ENCODE results near the gene SLMAP. TPM values are rescaled to one million over a fixed set of nuclear protein-coding genes. Genes with fewer than 3 reads are reported as not detected.

Gene SLMAP
- polyA plus RNA-seq, 1 of the 3 experiments (the other 2 are of a cell fraction), result 10.5 TPM

DNA sequence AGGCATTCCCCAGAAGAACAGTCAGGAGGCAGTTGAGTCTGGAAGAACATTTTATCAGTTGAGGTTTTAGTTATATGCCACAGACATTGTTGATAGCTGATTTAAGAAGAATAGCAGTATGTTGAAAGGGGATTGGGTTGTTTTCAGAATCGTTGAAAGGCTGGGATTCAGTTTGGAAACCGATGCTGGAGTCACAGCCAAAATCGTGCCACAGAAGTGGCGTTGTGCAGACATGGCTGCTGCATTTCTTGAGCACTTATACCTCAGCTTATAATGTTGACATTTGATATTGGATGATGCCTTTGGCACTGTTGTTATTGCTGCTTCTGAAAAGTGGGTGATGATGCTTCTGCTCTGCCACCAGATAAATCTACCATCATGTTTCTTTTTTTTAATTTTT is 16.1 kb downstream of the SLMAP start:
- Histone ChIP-seq H3K27me3 (ENCODE audit: insufficient read depth) (no peaks in the 10 kb centered on the region), H2AFZ (ENCODE audit: low read depth) (no peak overlapping the region), H3K9me3 (no peaks in the 10 kb centered on the region), H3K9ac (no peak overlapping the region), H3K27ac (ENCODE audit: low read depth in 2 of 2, low read length in 1 of 2) (no peak overlapping the region), H3F3A (replicated peaks; ENCODE audit: insufficient read depth) (peaks cover 10% of the 10 kb centered on the region), H3K9me2 (no peaks in the 10 kb centered on the region), H3K4me3 (ENCODE audit: low read depth in 2 of 2, low read length in 1 of 2) (no peak overlapping the region), H3K4me1 (ENCODE audit: control insufficient read depth in 1 of 2, insufficient read depth in 2 of 2, low read depth in 1 of 2, low read length in 1 of 2) (no peaks in the 10 kb centered on the region), H3K79me2 (ENCODE audit: insufficient read depth) (peaks cover 79% of the 10 kb centered on the region), H4K20me1 (ENCODE audit: insufficient read depth) (peaks cover 27% of the 10 kb centered on the region), H3K36me3 (replicated peaks in 1 of 2; ENCODE audit: control insufficient read depth in 1 of 2, insufficient read depth in 2 of 2, low read length in 1 of 2) (peaks cover 0 to 7% of the 10 kb centered on the region in 2 experiments), H3K4me2 (no peak overlapping the region)
- TF ChIP-seq TEAD4 (IDR thresholded peaks at IDR 0.05; ENCODE audit: borderline replicate concordance, insufficient read depth) (no peak), FOXM1 (IDR thresholded peaks at IDR 0.05; ENCODE audit: low read depth) (no peak), GATA2 (CRISPR knock-in tag; IDR thresholded peaks at IDR 0.05) (no peak), EZH2phosphoT487 (IDR thresholded peaks at IDR 0.05; ENCODE audit: borderline replicate concordance, low read depth) (no peak), TAF1 (IDR thresholded peaks at IDR 0.05; ENCODE audit: borderline replicate concordance, low read depth, low read length) (no peak), RAD21 (IDR thresholded peaks at IDR 0.05; ENCODE audit: low read length) (no peak), MEF2A (IDR thresholded peaks at IDR 0.05; ENCODE audit: borderline replicate concordance, low read depth) (no peak), YY1 (IDR thresholded peaks at IDR 0.05; ENCODE audit: low read depth) (no peak), GABPA (IDR thresholded peaks at IDR 0.05; ENCODE audit: low read depth) (no peak), TCF12 (IDR thresholded peaks at IDR 0.05) (no peak), SIN3A (IDR thresholded peaks at IDR 0.05; ENCODE audit: borderline replicate concordance, low read depth, low read length) (no peak), JUND (IDR thresholded peaks at IDR 0.05) (no peak)
- TF ChIP-seq, protein P1, sequence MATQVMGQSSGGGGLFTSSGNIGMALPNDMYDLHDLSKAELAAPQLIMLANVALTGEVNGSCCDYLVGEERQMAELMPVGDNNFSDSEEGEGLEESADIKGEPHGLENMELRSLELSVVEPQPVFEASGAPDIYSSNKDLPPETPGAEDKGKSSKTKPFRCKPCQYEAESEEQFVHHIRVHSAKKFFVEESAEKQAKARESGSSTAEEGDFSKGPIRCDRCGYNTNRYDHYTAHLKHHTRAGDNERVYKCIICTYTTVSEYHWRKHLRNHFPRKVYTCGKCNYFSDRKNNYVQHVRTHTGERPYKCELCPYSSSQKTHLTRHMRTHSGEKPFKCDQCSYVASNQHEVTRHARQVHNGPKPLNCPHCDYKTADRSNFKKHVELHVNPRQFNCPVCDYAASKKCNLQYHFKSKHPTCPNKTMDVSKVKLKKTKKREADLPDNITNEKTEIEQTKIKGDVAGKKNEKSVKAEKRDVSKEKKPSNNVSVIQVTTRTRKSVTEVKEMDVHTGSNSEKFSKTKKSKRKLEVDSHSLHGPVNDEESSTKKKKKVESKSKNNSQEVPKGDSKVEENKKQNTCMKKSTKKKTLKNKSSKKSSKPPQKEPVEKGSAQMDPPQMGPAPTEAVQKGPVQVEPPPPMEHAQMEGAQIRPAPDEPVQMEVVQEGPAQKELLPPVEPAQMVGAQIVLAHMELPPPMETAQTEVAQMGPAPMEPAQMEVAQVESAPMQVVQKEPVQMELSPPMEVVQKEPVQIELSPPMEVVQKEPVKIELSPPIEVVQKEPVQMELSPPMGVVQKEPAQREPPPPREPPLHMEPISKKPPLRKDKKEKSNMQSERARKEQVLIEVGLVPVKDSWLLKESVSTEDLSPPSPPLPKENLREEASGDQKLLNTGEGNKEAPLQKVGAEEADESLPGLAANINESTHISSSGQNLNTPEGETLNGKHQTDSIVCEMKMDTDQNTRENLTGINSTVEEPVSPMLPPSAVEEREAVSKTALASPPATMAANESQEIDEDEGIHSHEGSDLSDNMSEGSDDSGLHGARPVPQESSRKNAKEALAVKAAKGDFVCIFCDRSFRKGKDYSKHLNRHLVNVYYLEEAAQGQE (IDR thresholded peaks at IDR 0.05; ENCODE audit: low read depth, low read length), result no peak
- TF ChIP-seq, protein P2, sequence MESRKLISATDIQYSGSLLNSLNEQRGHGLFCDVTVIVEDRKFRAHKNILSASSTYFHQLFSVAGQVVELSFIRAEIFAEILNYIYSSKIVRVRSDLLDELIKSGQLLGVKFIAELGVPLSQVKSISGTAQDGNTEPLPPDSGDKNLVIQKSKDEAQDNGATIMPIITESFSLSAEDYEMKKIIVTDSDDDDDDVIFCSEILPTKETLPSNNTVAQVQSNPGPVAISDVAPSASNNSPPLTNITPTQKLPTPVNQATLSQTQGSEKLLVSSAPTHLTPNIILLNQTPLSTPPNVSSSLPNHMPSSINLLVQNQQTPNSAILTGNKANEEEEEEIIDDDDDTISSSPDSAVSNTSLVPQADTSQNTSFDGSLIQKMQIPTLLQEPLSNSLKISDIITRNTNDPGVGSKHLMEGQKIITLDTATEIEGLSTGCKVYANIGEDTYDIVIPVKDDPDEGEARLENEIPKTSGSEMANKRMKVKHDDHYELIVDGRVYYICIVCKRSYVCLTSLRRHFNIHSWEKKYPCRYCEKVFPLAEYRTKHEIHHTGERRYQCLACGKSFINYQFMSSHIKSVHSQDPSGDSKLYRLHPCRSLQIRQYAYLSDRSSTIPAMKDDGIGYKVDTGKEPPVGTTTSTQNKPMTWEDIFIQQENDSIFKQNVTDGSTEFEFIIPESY (IDR thresholded peaks at IDR 0.05; ENCODE audit: borderline replicate concordance, low read depth), result no peak
- TF ChIP-seq, protein P3, sequence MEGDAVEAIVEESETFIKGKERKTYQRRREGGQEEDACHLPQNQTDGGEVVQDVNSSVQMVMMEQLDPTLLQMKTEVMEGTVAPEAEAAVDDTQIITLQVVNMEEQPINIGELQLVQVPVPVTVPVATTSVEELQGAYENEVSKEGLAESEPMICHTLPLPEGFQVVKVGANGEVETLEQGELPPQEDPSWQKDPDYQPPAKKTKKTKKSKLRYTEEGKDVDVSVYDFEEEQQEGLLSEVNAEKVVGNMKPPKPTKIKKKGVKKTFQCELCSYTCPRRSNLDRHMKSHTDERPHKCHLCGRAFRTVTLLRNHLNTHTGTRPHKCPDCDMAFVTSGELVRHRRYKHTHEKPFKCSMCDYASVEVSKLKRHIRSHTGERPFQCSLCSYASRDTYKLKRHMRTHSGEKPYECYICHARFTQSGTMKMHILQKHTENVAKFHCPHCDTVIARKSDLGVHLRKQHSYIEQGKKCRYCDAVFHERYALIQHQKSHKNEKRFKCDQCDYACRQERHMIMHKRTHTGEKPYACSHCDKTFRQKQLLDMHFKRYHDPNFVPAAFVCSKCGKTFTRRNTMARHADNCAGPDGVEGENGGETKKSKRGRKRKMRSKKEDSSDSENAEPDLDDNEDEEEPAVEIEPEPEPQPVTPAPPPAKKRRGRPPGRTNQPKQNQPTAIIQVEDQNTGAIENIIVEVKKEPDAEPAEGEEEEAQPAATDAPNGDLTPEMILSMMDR (IDR thresholded peaks at IDR 0.05), result no peak
- CTCF ChIA-PET, result interaction anchor here (0.7 to 1.1 kb wide), 3 partner anchors 10 to 1696 kb away, joined by 3 read pairs; no protein-coding TSS in a partner anchor
- POLR2A ChIA-PET, result no interaction called here
- DNase-seq, result no peak
- WGBS (ENCODE audit: low lambda C conversion rate), result 99% methylated on average over 4 of the region's 4 CpGs

Measured in SK-N-SH (cell line).